CD14-positive monocyte (primary cell): ENCODE results near the gene LTBP1. TPM values are rescaled to one million over a fixed set of nuclear protein-coding genes. Genes with fewer than 3 reads are reported as not detected.

Experiments
- DNase-seq, 3 donors: peaks; one replicate each; pipeline ENCODE4 v3.0.0-alpha.2; 2011 to 2022
- H2AFZ ChIP-seq: 2 replicates; pipeline ENCODE4 v1.6.0; 2012; ENCODE audit warnings: mild to moderate bottlenecking, low read depth, low read length, inconsistent platforms; ENCODE audit not compliant: insufficient read depth, poor library complexity, severe bottlenecking
- H3K27ac ChIP-seq, 2 donors: 1 replicate in 1 of 2; 2 replicates in 1 of 2; pipeline ENCODE4 v1.5.1; 2012 to 2013; ENCODE audit warnings: low read length in 2 of 2, control low read depth in 1 of 2, inconsistent platforms in 1 of 2, low read depth in 1 of 2, mild to moderate bottlenecking in 1 of 2
- H3K27me3 ChIP-seq, 2 donors: one replicate each; pipeline versions ENCODE4 v1.6.0 to v1.6.1; 2011 to 2013; ENCODE audit warnings: low read length in 2 of 2; ENCODE audit not compliant: control insufficient read depth in 2 of 2, insufficient read depth in 2 of 2
- H3K36me3 ChIP-seq, 2 donors: replicated peaks in 1 of 2; 1 replicate in 1 of 2; 2 replicates in 1 of 2; pipeline versions ENCODE4 v1.5.1 to v1.6.1; 2012 to 2013; ENCODE audit warnings: low read length in 2 of 2, control low read depth in 1 of 2, inconsistent platforms in 1 of 2, mild to moderate bottlenecking in 1 of 2; ENCODE audit not compliant: insufficient read depth in 2 of 2, control insufficient read depth in 1 of 2
- H3K4me1 ChIP-seq, 2 donors: 1 replicate in 1 of 2; 2 replicates in 1 of 2; pipeline versions ENCODE4 v1.5.1 to v1.6.1; 2012 to 2013; ENCODE audit warnings: low read length in 2 of 2, control low read depth in 1 of 2, inconsistent platforms in 1 of 2, mild to moderate bottlenecking in 1 of 2, moderate library complexity in 1 of 2; ENCODE audit not compliant: insufficient read depth in 2 of 2, control insufficient read depth in 1 of 2
- H3K4me2 ChIP-seq: replicated peaks from 2 replicates; pipeline ENCODE3; 2012; ENCODE audit warnings: low read length, moderate library complexity, mild to moderate bottlenecking; ENCODE audit not compliant: poor library complexity, severe bottlenecking; ENCODE audit errors: extremely low read depth
- H3K4me3 ChIP-seq, 3 experiments: fragments of 200-600 bp in 1 of 3; sonication (generic) in 1 of 3; replicated peaks in 1 of 3; 1 replicate in 2 of 3; 2 replicates in 1 of 3; pipeline ENCODE4 v1.5.1; 2011 to 2013; ENCODE audit warnings: low read length in 3 of 3, mild to moderate bottlenecking in 3 of 3, control low read depth in 2 of 3, low read depth in 2 of 3, inconsistent platforms in 1 of 3, moderate library complexity in 1 of 3
- H3K79me2 ChIP-seq: 2 replicates; pipeline ENCODE4 v1.6.0; 2012; ENCODE audit warnings: mild to moderate bottlenecking, control low read depth, inconsistent platforms, low read length, moderate library complexity; ENCODE audit not compliant: insufficient read depth
- H3K9ac ChIP-seq: 2 replicates; pipeline ENCODE4 v1.6.0; 2017; ENCODE audit warnings: low read length, mild to moderate bottlenecking; ENCODE audit not compliant: insufficient read depth, poor library complexity, severe bottlenecking
- H3K9me3 ChIP-seq, 2 donors: replicated peaks in 1 of 2; 1 replicate in 1 of 2; 2 replicates in 1 of 2; pipeline versions ENCODE4 v1.5.1 to v1.6.1; 2012 to 2013; ENCODE audit warnings: low read length in 2 of 2, control low read depth in 1 of 2; ENCODE audit not compliant: control insufficient read depth in 1 of 2, insufficient read depth in 1 of 2
- H4K20me1 ChIP-seq: 2 replicates; pipeline ENCODE4 v1.6.0; 2012; ENCODE audit warnings: mild to moderate bottlenecking, low read length, control low read depth, moderate library complexity; ENCODE audit not compliant: insufficient read depth
- H3K27ac Mint-ChIP-seq, 7 donors: one replicate each; pipeline ENCODE4 v1.8.0; 2020; ENCODE audit warnings: mild to moderate bottlenecking in 7 of 7, mixed read lengths in 7 of 7, moderate library complexity in 6 of 7, inconsistent platforms in 2 of 7
- H3K27me3 Mint-ChIP-seq, 3 donors: one replicate each; pipeline ENCODE4 v1.8.0; 2021 to 2022; ENCODE audit warnings: low read depth in 3 of 3, mild to moderate bottlenecking in 3 of 3, mixed read lengths in 3 of 3, moderate library complexity in 3 of 3, inconsistent platforms in 1 of 3
- H3K36me3 Mint-ChIP-seq, 2 donors: one replicate each; pipeline ENCODE4 v1.8.0; 2020; ENCODE audit warnings: mixed read lengths in 2 of 2, inconsistent platforms in 1 of 2, mild to moderate bottlenecking in 1 of 2
- H3K4me1 Mint-ChIP-seq: one replicate; pipeline ENCODE4 v1.8.0; 2020; ENCODE audit warnings: mild to moderate bottlenecking, mixed read lengths
- H3K4me3 Mint-ChIP-seq, 2 donors: one replicate each; pipeline ENCODE4 v1.8.0; 2020; ENCODE audit warnings: mild to moderate bottlenecking in 2 of 2, mixed read lengths in 2 of 2, moderate library complexity in 1 of 2
- H3K9me3 Mint-ChIP-seq, 7 donors: one replicate each; pipeline ENCODE4 v1.8.0; 2020 to 2022; ENCODE audit warnings: mixed read lengths in 7 of 7, mild to moderate bottlenecking in 6 of 7, moderate library complexity in 6 of 7, inconsistent platforms in 2 of 7
- WGBS: methylation state at CpG from one replicate; pipeline ENCODE4 v1.1.5; 2013; ENCODE audit warnings: missing lambda C conversion rate; ENCODE audit not compliant: insufficient coverage; 5-methylcytosine and 5-hydroxymethylcytosine counted together
- intact Hi-C, 2 donors: fragments of 100-400 bp; cut with micrococcal nuclease; formaldehyde crosslinking; loops; one replicate each; pipeline versions ENCODE4 v1.15.0 to v1.15.1; 2023
- polyA plus RNA-seq, 3 donors: library from polyadenylated mRNA; depleted of rRNA in 1 of 3; unstranded in 2 of 3; stranded (reverse) in 1 of 3; fragments of 300-500 nt in 2 of 3; fragments of >200 nt in 1 of 3; fragmentation: Illumina TruSeq in 2 of 3; gene quantifications; 1 replicate in 2 of 3; 2 replicates in 1 of 3; pipeline ENCODE4 v1.2.3, GENCODE V29; 2012 to 2021
- TF ChIP-seq, protein P1 (sequence below): fragments of 200-600 bp; IDR thresholded peaks from one replicate; pipeline ENCODE4 v1.8.0; 2022; ENCODE audit warnings: antibody characterized with exemption, mild to moderate bottlenecking

The LTBP1 gene
- polyA plus RNA-seq, 3 donors = 0.18 to 0.24 TPM; not detected in 1

DNA sequence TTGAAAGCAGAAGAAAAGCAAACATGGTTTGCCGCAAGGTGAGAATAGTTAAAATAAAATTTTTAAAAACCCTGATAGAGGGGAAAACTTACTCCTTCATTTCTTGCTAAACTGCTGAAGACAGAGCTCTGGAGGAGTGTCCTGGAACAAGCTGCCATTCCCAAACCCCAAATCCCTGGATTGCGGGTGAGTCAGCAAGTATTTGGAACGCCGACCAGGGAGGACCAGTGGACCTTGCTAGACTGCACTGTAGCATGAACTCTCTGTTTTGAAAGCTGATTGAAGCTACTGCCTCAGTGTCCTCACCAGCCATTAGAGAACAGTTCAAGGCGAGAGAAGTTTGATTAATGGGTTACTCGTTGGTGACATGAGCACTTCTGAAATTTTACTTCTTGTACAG, 430.3 kb downstream of the LTBP1 start:
- H3K9me3 ChIP-seq = no peaks in the 10 kb centered on the region
- no peaks in the 10 kb centered on the region for H4K20me1 ChIP-seq
- intact Hi-C loops = no loop called here
- H3K4me1 ChIP-seq = no peaks in the 10 kb centered on the region
- peaks cover 0 to 3% (median 1%) of the 10 kb centered on the region in 3 donors for H3K27me3 Mint-ChIP-seq
- no peak overlapping the region for H2AFZ ChIP-seq
- H3K79me2 ChIP-seq = no peaks in the 10 kb centered on the region
- H3K27ac Mint-ChIP-seq = no peak overlapping the region
- no peak overlapping the region for H3K27ac ChIP-seq
- TF ChIP-seq, protein P1, sequence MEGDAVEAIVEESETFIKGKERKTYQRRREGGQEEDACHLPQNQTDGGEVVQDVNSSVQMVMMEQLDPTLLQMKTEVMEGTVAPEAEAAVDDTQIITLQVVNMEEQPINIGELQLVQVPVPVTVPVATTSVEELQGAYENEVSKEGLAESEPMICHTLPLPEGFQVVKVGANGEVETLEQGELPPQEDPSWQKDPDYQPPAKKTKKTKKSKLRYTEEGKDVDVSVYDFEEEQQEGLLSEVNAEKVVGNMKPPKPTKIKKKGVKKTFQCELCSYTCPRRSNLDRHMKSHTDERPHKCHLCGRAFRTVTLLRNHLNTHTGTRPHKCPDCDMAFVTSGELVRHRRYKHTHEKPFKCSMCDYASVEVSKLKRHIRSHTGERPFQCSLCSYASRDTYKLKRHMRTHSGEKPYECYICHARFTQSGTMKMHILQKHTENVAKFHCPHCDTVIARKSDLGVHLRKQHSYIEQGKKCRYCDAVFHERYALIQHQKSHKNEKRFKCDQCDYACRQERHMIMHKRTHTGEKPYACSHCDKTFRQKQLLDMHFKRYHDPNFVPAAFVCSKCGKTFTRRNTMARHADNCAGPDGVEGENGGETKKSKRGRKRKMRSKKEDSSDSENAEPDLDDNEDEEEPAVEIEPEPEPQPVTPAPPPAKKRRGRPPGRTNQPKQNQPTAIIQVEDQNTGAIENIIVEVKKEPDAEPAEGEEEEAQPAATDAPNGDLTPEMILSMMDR = no peak
- H3K4me3 Mint-ChIP-seq = no peak overlapping the region
- no peak overlapping the region for H3K4me3 ChIP-seq
- H3K9ac ChIP-seq = no peak overlapping the region
- no peaks in the 10 kb centered on the region for H3K36me3 ChIP-seq
- 100% methylated on average over 2 of the region's 6 CpGs for WGBS
- H3K4me1 Mint-ChIP-seq = peaks cover 2% of the 10 kb centered on the region
- no peaks in the 10 kb centered on the region for H3K27me3 ChIP-seq
- peaks cover 0 to 1% (median 0%) of the 10 kb centered on the region in 7 donors for H3K9me3 Mint-ChIP-seq
- DNase-seq = no peak
- no peaks in the 10 kb centered on the region for H3K36me3 Mint-ChIP-seq
- no peak overlapping the region for H3K4me2 ChIP-seq

DNA sequence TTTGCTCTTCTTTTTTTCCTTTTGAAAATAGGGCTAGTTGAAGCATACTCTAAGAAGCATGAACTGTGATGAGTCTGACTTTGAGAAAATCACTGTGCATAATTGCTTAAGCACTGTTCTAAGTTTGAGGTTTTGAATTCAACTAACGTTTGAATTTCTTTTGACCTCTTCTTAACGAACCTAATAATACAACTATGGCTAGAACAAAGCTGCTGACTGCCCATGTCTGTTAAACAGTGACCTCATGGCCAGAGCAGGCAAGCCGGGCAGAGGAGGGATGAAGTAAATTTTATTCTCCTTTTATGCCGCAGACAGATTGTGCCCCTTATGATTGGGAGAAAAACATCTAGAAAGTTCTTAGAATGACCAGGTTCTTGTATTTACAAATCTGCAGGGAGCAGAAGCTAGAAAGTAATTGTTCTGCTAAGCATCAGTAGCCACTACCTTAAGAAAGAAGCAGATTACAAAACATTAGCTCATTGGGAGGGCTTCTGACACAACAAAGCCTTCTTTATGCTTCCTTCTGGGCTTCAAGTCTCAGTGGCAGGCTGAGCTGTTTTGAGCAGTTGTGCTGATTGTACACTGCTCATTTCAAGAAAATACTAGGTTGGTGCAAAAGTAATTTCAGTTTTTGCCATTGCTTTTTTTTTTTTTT, 431.9 kb downstream of the LTBP1 start:
- H2AFZ ChIP-seq = no peak overlapping the region
- no peaks in the 10 kb centered on the region for H3K4me1 ChIP-seq
- Mint-ChIP-seq H3K4me3 (no peak overlapping the region), H3K9me3 (peaks cover 0 to 3% (median 0%) of the 10 kb centered on the region in 7 donors), H3K27ac (no peak overlapping the region), H3K27me3 (peaks cover 0 to 5% (median 1%) of the 10 kb centered on the region in 3 donors), H3K36me3 (no peaks in the 10 kb centered on the region), H3K4me1 (peaks cover 2% of the 10 kb centered on the region)
- no peaks in the 10 kb centered on the region for H3K79me2 ChIP-seq
- H3K36me3 ChIP-seq = no peaks in the 10 kb centered on the region
- no peak for DNase-seq
- WGBS = 100% methylated on average over 2 of the region's 4 CpGs
- no peak overlapping the region for H3K4me2 ChIP-seq
- H3K9ac ChIP-seq = no peak overlapping the region
- no peaks in the 10 kb centered on the region for H4K20me1 ChIP-seq
- H3K27ac ChIP-seq = no peak overlapping the region
- no peaks in the 10 kb centered on the region for H3K9me3 ChIP-seq
- no peak overlapping the region for H3K4me3 ChIP-seq
- intact Hi-C loops = no loop called here
- TF ChIP-seq, protein P1 = no peak
- H3K27me3 ChIP-seq = no peaks in the 10 kb centered on the region
